Measurements from ENCODE around the gene CEP135. TPM values are rescaled to one million over a fixed set of nuclear protein-coding genes. Genes with fewer than 3 reads are reported as not detected.

CEP135 gene
- polyA plus RNA-seq, 1 donor from 2014 or later: 5.2 TPM

DNA sequence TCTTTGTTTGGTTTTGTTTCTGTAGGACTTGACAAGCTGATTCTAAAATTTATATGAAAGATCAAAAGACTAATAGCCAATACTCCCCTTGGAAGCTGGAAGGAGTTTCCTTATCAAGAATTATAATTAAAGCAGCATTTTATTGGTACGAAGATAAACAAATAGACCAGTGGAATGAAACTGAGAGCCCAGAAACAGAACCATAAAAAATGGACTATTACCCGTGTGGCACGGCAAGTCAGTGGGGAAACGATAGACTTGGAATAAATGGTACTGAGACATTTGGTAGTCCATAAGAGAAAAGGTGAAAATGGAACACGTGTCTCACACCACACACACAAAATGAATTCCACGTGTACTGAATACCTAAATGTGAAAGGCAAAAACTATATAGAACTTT, 42.4 kb upstream of the CEP135 start:
- Histone ChIP-seq H3K36me3 (ENCODE audit: insufficient read depth, low read length) (peaks cover 7% of the 10 kb centered on the region), H3F3A (ENCODE audit: insufficient read depth, low read length, poor library complexity, severe bottlenecking) (no peaks in the 10 kb centered on the region), H3K4me2 (ENCODE audit: low read length) (no peak overlapping the region), H3K9ac (ENCODE audit: low read length) (no peak overlapping the region), H3K4me3 (ENCODE audit: low read length) (no peak overlapping the region), H2AFZ (ENCODE audit: low read depth, low read length) (no peak overlapping the region), H4K20me1 (ENCODE audit: insufficient read depth) (no peaks in the 10 kb centered on the region), H3K27ac (ENCODE audit: low read length) (no peak overlapping the region), H3K9me3 (ENCODE audit: low read length) (no peaks in the 10 kb centered on the region), H3K27me3 (ENCODE audit: insufficient read depth, low read depth, low read length) (no peaks in the 10 kb centered on the region), H3K79me2 (replicated peaks; ENCODE audit: insufficient read depth, low read length) (no peaks in the 10 kb centered on the region), H3K9me2 (ENCODE audit: insufficient read depth, low read length) (no peaks in the 10 kb centered on the region)
- TF ChIP-seq EZH2 (IDR thresholded peaks at IDR 0.05; ENCODE audit: borderline replicate concordance, insufficient read depth, low read length, poor library complexity, severe bottlenecking) (no peak), SMC3 (conservative IDR thresholded peaks at IDR 0.05; ENCODE audit: poor library complexity) (no peak), TAF1 (IDR thresholded peaks at IDR 0.05; ENCODE audit: low read depth) (no peak), EP300 (conservative IDR thresholded peaks at IDR 0.05; ENCODE audit: poor library complexity, severe bottlenecking) (no peak), RAD21 (conservative IDR thresholded peaks at IDR 0.05) (no peak), POLR2AphosphoS5 (IDR thresholded peaks at IDR 0.05) (no peak), MXI1 (conservative IDR thresholded peaks at IDR 0.05; ENCODE audit: poor library complexity, severe bottlenecking) (no peak)
- TF ChIP-seq, protein P1, sequence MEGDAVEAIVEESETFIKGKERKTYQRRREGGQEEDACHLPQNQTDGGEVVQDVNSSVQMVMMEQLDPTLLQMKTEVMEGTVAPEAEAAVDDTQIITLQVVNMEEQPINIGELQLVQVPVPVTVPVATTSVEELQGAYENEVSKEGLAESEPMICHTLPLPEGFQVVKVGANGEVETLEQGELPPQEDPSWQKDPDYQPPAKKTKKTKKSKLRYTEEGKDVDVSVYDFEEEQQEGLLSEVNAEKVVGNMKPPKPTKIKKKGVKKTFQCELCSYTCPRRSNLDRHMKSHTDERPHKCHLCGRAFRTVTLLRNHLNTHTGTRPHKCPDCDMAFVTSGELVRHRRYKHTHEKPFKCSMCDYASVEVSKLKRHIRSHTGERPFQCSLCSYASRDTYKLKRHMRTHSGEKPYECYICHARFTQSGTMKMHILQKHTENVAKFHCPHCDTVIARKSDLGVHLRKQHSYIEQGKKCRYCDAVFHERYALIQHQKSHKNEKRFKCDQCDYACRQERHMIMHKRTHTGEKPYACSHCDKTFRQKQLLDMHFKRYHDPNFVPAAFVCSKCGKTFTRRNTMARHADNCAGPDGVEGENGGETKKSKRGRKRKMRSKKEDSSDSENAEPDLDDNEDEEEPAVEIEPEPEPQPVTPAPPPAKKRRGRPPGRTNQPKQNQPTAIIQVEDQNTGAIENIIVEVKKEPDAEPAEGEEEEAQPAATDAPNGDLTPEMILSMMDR (IDR thresholded peaks at IDR 0.05; ENCODE audit: poor library complexity, severe bottlenecking): no peak
- TF ChIP-seq, protein P2, sequence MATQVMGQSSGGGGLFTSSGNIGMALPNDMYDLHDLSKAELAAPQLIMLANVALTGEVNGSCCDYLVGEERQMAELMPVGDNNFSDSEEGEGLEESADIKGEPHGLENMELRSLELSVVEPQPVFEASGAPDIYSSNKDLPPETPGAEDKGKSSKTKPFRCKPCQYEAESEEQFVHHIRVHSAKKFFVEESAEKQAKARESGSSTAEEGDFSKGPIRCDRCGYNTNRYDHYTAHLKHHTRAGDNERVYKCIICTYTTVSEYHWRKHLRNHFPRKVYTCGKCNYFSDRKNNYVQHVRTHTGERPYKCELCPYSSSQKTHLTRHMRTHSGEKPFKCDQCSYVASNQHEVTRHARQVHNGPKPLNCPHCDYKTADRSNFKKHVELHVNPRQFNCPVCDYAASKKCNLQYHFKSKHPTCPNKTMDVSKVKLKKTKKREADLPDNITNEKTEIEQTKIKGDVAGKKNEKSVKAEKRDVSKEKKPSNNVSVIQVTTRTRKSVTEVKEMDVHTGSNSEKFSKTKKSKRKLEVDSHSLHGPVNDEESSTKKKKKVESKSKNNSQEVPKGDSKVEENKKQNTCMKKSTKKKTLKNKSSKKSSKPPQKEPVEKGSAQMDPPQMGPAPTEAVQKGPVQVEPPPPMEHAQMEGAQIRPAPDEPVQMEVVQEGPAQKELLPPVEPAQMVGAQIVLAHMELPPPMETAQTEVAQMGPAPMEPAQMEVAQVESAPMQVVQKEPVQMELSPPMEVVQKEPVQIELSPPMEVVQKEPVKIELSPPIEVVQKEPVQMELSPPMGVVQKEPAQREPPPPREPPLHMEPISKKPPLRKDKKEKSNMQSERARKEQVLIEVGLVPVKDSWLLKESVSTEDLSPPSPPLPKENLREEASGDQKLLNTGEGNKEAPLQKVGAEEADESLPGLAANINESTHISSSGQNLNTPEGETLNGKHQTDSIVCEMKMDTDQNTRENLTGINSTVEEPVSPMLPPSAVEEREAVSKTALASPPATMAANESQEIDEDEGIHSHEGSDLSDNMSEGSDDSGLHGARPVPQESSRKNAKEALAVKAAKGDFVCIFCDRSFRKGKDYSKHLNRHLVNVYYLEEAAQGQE (IDR thresholded peaks at IDR 0.05; ENCODE audit: borderline replicate concordance): no peak

DNA sequence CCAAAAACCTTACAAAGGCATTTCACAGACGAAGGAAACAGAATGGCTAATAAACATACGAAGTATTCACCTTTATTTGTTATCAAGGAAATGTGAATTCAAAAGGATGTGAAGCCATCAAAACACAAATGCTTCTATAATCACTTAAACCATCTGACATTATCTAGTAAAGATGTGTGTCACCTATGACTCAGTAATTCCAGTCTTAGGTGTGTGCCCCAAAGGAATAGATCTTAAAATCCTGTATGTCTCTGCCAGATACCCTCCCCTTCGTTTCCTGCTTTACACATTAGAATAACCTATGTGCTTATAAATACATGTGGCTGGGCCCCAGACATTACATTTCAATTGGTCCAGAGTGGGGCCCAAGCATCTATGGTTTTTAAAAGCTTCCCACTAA, 41.8 kb upstream of the CEP135 start:
- no peak for TF ChIP-seq EP300 (conservative IDR thresholded peaks at IDR 0.05; ENCODE audit: poor library complexity, severe bottlenecking)
- TF ChIP-seq MXI1 (conservative IDR thresholded peaks at IDR 0.05; ENCODE audit: poor library complexity, severe bottlenecking): no peak
- TF ChIP-seq TAF1 (IDR thresholded peaks at IDR 0.05; ENCODE audit: low read depth): no peak
- no peak for TF ChIP-seq POLR2AphosphoS5 (IDR thresholded peaks at IDR 0.05)
- TF ChIP-seq, protein P2 (IDR thresholded peaks at IDR 0.05; ENCODE audit: borderline replicate concordance): no peak
- no peak for TF ChIP-seq SMC3 (conservative IDR thresholded peaks at IDR 0.05; ENCODE audit: poor library complexity)
- TF ChIP-seq, protein P1 (IDR thresholded peaks at IDR 0.05; ENCODE audit: poor library complexity, severe bottlenecking): no peak
- TF ChIP-seq RAD21 (conservative IDR thresholded peaks at IDR 0.05): no peak
- no peak for TF ChIP-seq EZH2 (IDR thresholded peaks at IDR 0.05; ENCODE audit: borderline replicate concordance, insufficient read depth, low read length, poor library complexity, severe bottlenecking)
- H3K79me2 ChIP-seq (replicated peaks; ENCODE audit: insufficient read depth, low read length): no peaks in the 10 kb centered on the region
- H3K27me3 ChIP-seq (ENCODE audit: insufficient read depth, low read depth, low read length): no peaks in the 10 kb centered on the region
- no peak overlapping the region for H3K9ac ChIP-seq (ENCODE audit: low read length)
- H3K9me3 ChIP-seq (ENCODE audit: low read length): no peaks in the 10 kb centered on the region
- H4K20me1 ChIP-seq (ENCODE audit: insufficient read depth): no peaks in the 10 kb centered on the region
- no peak overlapping the region for H2AFZ ChIP-seq (ENCODE audit: low read depth, low read length)
- H3K4me2 ChIP-seq (ENCODE audit: low read length): no peak overlapping the region
- H3K36me3 ChIP-seq (ENCODE audit: insufficient read depth, low read length): peaks cover 6% of the 10 kb centered on the region
- no peak overlapping the region for H3K27ac ChIP-seq (ENCODE audit: low read length)
- no peak overlapping the region for H3K4me3 ChIP-seq (ENCODE audit: low read length)
- H3K9me2 ChIP-seq (ENCODE audit: insufficient read depth, low read length): no peaks in the 10 kb centered on the region
- no peaks in the 10 kb centered on the region for H3F3A ChIP-seq (ENCODE audit: insufficient read depth, low read length, poor library complexity, severe bottlenecking)
